ENCODE measurements around the gene OBSCN.

DNA sequence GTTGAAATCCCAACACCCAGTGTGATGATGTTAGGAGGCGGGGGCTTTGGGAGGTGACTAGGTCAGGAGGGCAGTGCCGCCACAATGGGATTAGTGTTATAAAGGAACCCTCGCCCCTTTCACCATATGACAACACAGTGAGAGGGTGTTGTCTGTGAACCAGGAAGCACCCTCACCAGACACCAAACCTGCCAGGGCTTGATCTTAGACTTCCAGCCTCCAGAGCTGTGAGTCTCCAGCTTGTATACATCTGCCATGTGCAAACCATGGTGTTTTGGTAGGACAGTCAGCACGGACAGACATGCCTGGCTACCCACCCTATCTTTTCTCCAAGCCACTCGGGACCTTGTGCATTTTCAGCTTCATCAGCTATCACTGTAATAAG, 194.8 kb downstream of the OBSCN start:
- TF ChIP-seq, protein P1, sequence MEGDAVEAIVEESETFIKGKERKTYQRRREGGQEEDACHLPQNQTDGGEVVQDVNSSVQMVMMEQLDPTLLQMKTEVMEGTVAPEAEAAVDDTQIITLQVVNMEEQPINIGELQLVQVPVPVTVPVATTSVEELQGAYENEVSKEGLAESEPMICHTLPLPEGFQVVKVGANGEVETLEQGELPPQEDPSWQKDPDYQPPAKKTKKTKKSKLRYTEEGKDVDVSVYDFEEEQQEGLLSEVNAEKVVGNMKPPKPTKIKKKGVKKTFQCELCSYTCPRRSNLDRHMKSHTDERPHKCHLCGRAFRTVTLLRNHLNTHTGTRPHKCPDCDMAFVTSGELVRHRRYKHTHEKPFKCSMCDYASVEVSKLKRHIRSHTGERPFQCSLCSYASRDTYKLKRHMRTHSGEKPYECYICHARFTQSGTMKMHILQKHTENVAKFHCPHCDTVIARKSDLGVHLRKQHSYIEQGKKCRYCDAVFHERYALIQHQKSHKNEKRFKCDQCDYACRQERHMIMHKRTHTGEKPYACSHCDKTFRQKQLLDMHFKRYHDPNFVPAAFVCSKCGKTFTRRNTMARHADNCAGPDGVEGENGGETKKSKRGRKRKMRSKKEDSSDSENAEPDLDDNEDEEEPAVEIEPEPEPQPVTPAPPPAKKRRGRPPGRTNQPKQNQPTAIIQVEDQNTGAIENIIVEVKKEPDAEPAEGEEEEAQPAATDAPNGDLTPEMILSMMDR (IDR thresholded peaks at IDR 0.05; ENCODE audit: extremely low read depth in 1 of 2, insufficient read depth in 1 of 2, low read depth in 1 of 2, low read length in 2 of 2): no peak
- TF ChIP-seq POLR2A (IDR thresholded peaks at IDR 0.05; ENCODE audit: low read depth, low read length): no peak
- TF ChIP-seq MYC (IDR thresholded peaks at IDR 0.05; ENCODE audit: low read depth, low read length): no peak
- TF ChIP-seq POLR2AphosphoS5 (IDR thresholded peaks at IDR 0.05; ENCODE audit: insufficient read depth, low read depth, low read length): no peak
- TF ChIP-seq, protein P2, sequence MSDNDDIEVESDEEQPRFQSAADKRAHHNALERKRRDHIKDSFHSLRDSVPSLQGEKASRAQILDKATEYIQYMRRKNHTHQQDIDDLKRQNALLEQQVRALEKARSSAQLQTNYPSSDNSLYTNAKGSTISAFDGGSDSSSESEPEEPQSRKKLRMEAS (IDR thresholded peaks at IDR 0.05; ENCODE audit: insufficient read depth, insufficient read length): no peak
- TF ChIP-seq JUN (IDR thresholded peaks at IDR 0.05; ENCODE audit: borderline replicate concordance, insufficient read depth, insufficient read length, low read depth): no peak
- no peak for TF ChIP-seq EZH2 (IDR thresholded peaks at IDR 0.05; ENCODE audit: borderline replicate concordance, low read depth, low read length, severe bottlenecking)
- no peak for TF ChIP-seq FOS (IDR thresholded peaks at IDR 0.05; ENCODE audit: borderline replicate concordance, insufficient read depth, low read length)
